SK-N-SH (cell line): Measurements from ENCODE around the gene CDC123.

Source experiments
- MXI1 ChIP-seq: IDR thresholded peaks from 2 replicates; pipeline ENCODE4 v1.6.1; 2012; ENCODE audit warnings: mild to moderate bottlenecking, low read depth, low read length, improper control_type of control experiment
- TAF1 ChIP-seq: IDR thresholded peaks from 2 replicates; pipeline ENCODE4 v1.6.1; 2012; ENCODE audit warnings: low read depth, mild to moderate bottlenecking, low read length, moderate library complexity, borderline replicate concordance
- TCF12 ChIP-seq: IDR thresholded peaks from 2 replicates; pipeline ENCODE4 v1.4.0; 2012
- USF2 ChIP-seq: fragments of 150-350 bp; IDR thresholded peaks from 2 replicates; pipeline ENCODE4 v1.6.1; 2017; ENCODE audit warnings: antibody characterized with exemption, low read length, low read depth, borderline replicate concordance
- YY1 ChIP-seq: IDR thresholded peaks from 2 replicates; pipeline ENCODE4 v1.4.0; 2012; ENCODE audit warnings: low read depth, mild to moderate bottlenecking

- TF ChIP-seq TAF1, result no peak
- no peak for TF ChIP-seq YY1
- TF ChIP-seq TCF12, result 0 out of 2 replicates have a peak, but pooled peaks have one; percentile 32
- TF ChIP-seq MXI1, result 0 out of 2 replicates have a peak, but pooled peaks have one; percentile 39
- no peak for TF ChIP-seq USF2
Measured at GRCh38 chr10:12264204-12264940, 68.4 kb downstream of the CDC123 start.
